GM18517 (cell line): ENCODE results near the gene DCUN1D2.

Experiments used
- ATAC-seq: cut with Tn5 transposase; IDR thresholded peaks from one replicate; pipeline ENCODE4 v1.9.1; 2021; ENCODE audit warnings: mild to moderate bottlenecking, moderate library complexity; ENCODE audit not compliant: unreplicated experiment

DCUN1D2 gene

DNA sequence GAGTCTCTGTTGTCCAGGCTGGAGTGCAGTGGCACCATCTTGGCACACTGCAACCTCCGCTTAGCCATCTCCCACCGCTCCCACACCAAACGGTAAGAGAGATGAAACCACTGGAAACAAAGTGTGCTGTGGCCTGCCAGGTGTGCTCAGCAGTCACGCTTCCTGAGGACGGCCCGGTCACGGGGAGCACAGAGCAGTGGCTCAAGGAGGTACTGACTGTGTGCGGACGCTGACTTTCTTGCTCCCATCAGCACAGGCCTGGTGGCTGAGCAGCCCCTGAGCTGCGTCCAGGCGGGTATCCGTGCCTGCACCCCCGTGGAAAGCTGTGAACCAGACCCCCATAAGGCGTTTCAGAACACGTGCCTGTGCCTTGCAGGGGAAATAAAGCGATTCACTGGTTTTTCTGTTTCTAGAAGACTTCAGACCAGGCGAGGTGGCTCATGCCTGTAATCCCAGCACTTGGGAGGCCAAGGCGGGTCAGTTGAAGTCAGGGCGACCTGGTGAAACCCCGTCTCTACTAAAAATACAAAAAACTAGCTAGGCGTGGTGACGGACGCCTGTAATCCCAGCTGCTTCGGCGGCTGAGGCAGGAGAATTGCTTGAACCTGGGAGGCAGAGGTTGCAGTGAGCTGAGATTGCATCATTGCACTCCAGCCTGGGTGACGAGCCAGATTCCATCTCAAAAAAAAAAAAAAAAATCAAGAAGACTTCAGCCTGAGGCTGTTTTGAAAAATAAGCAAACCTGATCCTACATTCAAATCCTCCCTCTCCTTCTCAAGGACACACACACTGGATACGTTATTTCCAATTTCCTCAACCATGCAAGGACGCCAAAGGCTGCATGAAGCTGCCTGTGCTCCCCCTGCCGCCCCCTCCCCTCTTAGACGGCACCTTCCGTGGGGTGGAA is 62.7 kb downstream of the DCUN1D2 start:
- ATAC-seq, result no peak

DNA sequence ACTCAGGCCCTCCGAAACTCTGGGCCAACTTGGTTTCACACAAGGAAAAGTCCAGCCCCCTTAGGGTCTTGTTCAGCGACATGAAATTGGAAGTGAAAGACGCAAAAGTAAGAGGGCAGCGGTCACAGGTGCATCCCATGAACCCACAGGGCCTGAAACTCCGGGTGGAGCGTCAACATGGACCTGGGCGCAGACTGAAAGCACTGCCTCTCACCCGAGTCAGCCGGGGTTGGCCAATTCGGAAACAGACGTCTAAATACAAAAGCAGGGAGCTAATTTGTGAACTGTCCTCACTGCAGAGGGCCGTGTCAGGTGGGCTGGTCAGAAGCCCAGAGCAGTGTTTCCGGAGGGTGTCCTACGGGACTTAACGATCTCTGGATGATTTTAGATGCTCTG is 63.9 kb downstream of the DCUN1D2 start:
- no peak for ATAC-seq

DNA sequence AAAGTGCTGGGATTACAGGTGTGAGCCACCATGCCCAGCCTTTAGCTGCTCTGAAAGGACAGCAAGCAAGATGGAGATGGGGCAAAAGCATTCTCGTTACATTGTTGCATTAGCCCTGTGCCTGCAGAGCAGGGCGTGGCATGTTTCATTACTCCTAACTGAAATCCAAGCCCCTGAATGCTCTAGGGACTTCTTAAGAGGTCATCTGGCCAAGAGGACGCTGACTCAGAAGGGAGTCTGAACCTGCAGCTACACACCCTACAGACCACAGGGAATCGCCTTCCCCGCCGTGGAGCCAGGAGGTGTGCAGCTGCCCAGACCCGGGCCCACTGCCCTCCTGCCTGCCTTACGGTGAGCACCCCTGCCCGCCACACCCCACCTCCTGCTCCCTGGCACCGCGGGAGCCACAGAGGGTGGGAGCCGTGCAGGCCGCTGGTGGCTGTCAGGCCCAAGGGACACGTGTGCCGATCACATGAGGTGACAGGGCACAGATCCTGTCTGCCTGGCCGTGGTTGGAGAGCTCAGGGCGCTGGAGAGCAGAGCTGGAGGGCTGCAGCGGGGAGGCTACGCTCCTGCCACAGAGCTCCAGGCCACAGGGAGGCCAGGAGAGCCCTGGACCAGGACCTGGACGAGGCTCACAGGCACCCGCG is 64.4 kb downstream of the DCUN1D2 start:
- ATAC-seq, result no peak

DNA sequence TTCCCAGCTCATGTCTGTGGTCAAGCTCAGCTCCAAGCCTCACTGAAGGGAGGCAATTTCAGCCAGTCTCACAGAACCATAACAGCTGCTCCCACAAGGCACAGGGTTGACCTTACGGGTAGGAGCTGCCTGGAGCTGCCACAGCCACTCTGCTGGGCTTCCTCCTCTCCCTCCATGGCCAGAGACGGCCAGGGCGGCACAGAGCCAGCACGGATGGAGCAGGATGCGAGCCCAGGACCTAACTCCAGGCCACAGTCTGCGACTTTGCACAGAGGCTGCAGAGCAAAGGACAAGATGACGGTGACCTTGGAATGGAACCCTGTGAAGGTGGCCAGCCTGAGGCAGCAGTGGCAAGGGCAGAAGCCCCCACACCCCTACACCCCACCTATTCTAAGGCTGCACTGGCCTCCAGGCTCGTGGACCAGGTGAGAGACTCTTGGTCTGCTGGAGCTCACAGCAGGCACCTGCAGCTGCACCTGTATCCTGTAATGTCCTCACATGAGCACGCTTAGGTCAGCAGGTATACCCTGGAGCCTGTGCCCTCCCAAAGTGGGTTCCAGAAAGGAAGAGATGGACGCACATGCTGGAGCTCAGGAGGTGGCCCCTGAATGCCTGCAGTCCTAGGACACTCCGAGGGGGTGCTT is 66.9 kb downstream of the DCUN1D2 start:
- ATAC-seq, result no peak

DNA sequence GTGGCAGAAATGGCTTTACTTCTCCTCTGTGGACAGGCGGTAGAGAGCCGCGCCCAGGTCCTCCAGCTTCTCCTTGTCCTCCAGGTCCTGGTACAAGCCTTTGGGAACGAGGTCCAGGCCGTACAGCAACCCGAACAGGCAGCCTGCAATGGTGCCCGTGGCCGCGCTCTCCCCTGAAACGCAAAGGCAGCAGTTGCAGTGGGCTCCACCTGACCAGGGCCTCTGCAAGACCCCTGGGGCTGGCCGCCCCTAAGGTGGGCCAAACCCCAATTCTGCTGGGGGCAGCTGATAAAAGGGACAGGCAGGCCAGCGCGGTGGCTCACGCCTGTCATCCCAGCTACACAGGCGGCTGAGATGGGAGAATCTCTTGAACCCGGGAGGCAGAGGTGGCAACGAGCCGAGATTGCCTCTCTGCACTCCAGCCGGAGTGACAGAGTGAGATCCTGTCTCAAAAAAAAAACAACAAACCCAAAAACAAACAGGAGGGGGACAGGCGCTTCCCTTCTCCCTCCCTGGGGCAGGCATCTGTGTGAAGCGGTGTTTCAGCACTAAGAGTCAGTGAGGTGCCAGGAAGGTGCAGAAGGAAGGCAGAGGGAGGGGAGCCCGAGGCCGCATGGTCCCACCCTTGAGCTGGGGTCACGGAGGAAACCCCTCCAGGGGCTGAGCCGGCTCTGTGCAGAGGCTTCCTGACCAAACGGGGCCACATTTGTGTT is 67.5 kb downstream of the DCUN1D2 start:
- ATAC-seq, result no peak

DNA sequence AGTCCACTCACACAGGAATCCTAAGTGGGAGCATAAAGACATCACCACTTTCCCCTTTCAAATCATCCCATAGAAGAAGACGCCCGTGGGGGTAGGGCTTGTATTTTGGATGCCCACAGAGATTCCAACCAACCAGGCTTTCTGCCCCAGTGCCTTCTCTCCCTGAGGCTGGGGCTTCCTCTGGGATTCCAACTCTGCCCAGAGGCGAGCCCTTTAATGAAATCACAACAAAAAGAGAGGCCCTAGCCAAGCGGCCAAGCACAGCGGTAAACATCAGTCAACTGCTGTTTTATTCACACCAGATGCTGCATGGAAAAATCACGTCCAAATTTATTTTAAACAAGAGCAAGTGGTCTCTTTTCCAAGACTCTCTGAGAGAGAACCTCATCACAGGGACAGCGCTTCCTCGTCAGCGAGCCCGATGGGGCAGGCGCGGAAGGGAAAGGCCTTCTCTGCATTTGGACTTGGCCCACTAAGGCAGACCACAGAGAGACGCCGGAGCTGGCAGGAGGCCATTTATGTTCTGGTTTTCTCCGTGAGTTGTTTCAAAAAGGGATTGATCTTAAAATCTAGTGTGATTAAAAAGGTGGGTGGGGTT is 68.7 kb downstream of the DCUN1D2 start:
- ATAC-seq, result no peak

DNA sequence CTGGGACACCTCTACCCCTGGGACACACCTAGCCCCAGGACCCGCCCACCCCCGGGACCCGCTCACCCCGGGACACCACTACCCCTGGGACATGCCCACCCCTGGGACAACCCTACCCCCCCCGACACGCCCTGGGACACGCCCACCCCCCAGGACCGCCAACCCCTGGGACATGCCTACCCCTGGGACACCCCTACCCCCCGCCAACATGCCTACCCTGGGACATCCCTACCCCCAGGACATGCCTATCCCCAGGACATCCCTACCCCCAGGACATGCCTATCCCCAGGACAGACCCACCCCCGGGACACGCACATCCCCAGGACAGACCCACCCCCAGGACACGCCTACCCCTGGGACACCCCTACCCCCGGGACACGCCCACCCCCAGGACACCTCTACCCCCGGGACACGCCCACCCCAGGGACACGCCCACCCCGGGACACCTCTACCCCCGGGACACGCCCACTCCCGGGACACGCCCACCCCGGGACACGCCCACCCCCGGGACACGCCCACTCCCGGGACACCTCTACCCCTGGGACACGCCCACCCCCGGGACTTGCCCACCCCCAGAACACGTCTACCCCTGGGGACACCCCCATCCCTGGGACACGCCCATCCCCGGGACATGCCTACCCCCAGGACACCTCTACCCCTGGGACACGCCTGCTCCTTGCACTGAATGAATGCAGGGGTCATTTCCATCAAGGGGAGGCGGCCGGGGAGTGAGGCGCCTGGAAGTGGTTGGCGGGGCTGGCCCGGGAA is 69.5 kb downstream of the DCUN1D2 start:
- ATAC-seq, result no peak

DNA sequence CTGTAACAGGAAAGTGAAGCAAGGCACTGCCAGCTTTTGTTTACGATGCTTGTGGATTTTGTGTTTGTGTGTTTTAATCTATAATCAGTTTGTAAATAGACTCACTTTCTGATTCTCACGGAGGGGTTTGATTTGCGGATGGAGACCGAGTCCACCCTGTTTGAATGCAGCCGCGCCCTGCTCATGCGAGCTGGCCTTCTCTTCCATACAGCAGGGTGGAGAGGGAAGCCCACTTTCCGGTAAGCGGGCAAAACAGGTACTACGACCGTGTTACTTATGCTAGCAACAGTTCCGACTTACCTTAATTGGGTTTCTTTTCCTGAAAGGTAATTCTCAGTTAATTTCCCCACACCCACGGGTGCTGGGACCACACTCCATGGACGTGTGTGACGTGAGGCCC is 70.3 kb downstream of the DCUN1D2 start:
- ATAC-seq, result no peak

DNA sequence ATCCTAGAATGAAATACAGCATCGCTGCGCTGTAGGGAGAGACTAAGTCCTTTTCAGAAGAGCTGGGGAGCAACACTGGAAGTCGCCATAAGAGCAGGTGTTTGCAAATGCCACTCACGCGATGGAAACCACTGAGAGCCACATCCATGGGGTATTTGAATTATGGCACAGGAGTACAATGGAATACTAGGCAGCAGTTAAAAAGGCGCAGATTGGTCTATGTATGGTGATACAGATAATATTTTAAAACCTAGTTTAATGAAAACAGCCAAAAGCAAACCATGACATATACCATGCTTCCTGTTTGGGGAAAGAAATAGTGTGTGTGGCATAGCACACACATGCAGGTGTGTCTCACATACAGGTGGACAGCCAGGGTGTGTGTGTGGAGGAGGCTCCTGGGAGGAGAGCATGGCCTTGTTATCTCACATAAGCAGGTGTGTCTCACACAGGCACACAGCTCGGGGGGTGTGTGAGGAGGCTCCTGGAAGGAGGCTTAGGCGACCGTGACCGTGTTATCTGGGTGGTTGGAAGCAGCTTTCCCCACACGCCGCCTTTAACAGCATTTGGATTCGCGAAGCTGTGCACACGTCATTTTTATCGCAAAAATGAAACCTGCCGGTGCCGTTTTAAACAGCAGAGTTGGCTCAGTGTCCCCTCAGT is 70.8 kb downstream of the DCUN1D2 start:
- ATAC-seq, result no peak

DNA sequence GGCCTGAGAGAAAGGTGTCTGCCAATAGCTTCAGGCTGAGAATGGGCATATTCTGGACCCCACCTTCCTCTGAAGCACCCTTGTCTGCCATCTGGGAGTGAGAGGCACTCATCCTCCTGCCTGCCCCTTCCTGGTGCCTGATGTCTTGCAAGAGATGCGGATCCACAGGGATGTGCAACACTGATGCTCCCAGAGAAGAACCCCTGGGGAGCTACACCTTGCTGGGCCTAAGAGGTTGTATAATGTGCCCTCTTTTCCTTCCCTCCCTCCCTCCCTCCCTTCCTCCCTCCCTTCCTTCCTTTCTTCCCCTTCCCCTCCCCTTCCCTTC is 71.8 kb downstream of the DCUN1D2 start:
- ATAC-seq, result no peak

DNA sequence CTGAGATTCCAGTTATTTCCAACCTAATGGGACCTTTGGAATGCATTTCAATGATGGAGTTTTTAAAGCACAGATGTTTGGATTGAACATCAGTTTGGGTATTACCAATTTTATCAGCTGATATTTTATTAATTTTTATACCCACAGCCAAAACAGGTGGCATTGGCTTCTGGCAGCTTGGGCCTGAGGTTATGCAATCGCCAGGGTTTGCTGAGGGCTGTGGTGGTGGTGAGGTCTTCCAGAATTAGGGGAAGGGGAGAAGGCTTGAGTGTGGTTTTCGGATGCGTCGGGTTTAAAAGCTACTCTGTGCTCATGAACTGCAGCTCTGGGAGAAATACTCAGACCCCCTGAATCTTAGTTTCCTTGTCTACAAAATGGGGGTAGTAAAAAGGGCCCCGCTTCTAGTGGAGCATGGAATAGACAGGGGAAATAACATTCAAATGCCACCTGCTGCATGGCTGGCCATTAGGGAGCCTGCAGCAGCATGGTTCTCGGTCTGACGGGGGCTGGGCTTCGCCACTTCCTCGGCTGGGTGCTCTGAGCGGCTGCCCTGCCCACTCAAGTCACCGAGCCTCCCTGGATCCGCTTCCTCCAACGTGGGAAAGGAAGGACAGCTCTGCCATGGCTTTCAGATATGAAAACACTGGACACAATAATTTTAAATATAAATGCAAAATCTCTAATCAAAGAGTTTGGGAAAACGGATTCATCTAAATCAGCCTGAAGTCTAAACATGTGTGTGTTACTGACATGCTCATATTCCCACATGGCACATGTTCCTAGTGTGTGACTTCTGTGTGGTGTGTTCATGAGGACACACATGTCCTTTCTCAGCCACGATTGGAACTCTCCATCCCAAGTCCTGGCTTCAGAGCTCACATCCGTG is 72.4 kb downstream of the DCUN1D2 start:
- no peak for ATAC-seq

DNA sequence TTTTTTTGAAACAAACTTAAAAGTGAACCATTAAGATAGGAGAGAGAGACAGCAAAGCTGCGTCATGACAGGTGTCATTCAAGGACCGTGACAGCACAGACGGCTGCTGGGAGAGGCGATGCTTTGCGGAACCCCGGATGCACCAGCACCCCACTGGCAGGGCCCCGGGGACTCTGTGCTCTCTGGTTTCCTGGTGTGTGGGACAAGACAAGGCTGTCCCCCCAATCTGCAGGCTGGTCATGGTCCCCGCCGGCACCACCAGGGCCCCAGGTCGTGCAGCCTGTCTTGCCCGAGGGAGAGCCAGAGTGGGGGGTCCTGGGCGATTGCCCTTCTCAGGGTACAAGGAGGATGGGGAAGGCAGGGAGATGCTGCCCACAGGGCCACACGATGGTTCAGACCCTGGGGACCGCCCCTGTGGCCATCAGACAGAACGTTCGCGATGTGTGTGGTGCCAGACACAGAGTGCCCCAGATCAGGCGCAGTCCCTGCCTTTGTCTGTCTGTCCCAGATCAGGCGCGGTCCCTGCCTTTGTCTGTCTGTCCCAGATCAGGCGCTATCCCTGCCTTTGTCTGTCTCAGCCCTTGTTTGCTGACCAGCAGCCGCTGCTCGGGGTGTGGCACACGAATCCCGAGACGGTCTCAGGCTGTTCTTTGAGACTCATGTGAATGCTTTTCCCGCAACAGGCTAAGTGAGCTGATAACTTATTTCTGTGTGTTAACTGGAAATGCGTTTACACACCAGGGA is 73.3 kb downstream of the DCUN1D2 start:
- ATAC-seq, result no peak

DNA sequence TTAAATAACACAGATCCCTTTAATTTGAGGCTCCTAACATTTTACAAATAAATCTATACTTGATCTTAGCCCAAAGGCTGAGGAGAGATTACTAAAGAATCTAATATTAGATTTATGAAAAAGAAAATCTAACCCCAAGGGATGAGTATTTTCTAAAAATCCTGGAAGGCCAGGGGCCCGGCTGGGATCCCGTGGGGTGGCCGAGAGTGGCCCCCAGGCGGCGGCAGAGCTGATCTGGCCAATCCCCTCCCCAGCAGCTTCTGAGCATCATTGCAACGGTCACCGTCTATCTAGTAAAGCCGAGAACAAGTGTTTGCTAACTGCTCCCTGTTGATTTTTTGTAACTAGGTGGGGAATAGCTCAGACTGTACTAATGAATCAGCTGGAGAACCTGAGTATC is 74.7 kb downstream of the DCUN1D2 start:
- ATAC-seq, result no peak

DNA sequence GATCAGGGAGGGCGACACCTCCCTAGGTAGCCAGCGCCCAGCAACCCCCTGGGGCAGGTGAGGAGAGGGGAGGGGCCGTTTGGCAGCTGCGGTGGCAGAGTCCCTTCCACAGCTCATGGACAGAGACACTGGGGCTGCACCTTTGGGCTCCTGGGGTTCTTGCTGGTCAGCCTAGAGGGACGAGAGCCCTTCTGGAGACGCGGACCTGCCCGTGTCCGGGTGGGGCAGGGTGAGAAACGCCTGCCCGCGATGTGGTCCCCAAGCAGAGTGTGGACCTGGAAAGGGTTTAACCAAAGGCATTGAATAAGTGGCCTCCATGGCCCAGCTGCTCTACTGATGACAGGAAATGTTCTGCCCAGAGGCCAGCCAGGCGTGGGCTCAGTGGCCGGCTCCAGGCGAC is 75.5 kb downstream of the DCUN1D2 start:
- no peak for ATAC-seq

DNA sequence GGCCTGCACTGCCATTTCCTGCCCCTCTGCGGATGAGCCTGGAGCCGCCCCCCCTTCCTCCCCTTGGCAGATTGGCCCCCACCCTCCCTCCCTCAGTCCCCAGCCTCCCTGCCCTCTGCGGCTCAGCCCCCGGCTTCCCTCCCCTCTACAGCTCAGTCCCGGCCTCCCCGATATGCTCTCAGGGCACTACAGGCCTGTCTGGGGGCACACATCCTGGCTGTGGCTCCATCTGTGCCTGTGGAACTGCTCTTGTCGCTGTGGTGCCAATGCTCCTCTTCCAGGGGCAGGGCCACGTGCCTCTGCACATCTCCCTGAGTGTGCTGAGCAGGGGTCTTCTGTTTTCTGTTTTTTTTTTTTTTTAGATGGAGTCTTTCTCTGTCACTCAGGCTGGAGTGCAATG is 76.2 kb downstream of the DCUN1D2 start:
- no peak for ATAC-seq

DNA sequence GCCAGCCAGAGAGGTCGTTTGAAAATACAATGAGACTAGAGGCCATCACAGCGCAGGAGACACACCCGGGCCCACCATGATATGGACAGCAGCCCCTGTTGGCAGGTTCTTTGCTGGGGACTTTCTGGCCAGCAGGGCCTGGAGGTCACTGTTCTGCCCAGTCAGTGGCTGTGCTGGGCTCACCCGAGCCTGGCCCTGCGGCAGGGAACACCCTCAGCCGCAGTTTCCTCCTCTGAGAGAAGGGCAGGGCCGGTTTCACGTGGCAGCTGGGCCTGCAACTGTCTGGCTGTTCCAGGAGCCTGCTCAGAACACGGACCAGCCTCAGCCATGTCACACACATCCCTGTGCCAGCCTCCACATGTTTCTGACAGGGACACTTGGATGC is 76.6 kb downstream of the DCUN1D2 start:
- no peak for ATAC-seq

DNA sequence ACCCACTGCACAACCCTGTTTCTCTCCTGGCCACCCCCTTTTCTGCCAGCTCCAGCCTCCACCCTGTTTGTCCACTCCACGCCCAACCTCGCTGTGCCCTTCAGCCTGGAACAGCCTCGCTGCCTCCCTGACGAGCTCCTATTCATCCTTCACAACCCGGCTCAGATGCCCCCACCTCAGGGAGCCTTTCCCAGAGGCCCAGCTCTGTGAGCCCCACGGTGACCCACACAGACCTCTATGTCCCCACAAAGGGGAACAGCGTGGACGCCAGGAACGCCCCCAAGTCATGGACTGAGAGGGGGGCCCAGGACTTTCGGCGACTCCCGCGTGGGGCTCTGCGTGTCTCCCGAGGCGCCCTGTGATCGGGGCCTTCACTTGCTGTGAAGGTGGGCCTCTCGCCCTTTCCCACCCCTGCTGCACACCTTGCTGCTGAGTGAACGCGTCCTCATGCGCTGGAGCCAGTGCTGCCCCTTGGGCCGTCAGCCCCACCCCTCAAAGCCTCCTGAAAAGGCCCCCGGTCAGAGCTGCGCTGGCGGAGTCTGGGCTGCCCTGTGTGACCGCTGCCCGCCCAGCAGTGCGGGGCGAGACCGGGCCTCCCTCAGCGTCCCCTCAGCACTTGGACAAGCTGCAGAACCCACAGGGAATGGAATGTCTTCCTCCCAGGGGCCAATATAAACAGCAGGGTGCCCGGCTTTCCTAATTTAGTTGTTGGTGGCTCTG is 77.2 kb downstream of the DCUN1D2 start:
- no peak for ATAC-seq

DNA sequence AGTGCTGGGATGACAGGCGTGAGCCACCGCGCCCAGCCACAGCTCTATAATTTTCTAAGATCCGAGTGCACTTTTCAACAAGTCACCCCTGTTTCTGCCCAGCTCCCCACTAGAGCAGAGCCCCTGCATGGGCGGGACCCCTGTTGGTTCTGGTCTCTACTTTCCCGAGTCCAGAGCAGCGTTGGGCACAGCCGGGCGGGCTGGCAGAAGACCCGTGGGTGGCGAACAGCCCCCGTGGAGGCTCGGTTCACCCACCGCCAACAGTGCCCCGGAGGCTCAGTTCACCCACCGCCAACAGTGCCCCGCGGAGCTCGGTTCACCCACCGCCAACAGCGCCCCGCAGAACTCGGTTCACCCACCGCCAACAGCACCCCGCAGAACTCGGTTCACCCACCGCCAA is 78.1 kb downstream of the DCUN1D2 start:
- no peak for ATAC-seq
